ENCODE results near the gene TMC1. TPM values are rescaled to one million over a fixed set of nuclear protein-coding genes. Genes with fewer than 3 reads are reported as not detected.

Gene TMC1
- polyA plus RNA-seq, 4 donors = 0.12 to 0.25 TPM; not detected in 2

DNA sequence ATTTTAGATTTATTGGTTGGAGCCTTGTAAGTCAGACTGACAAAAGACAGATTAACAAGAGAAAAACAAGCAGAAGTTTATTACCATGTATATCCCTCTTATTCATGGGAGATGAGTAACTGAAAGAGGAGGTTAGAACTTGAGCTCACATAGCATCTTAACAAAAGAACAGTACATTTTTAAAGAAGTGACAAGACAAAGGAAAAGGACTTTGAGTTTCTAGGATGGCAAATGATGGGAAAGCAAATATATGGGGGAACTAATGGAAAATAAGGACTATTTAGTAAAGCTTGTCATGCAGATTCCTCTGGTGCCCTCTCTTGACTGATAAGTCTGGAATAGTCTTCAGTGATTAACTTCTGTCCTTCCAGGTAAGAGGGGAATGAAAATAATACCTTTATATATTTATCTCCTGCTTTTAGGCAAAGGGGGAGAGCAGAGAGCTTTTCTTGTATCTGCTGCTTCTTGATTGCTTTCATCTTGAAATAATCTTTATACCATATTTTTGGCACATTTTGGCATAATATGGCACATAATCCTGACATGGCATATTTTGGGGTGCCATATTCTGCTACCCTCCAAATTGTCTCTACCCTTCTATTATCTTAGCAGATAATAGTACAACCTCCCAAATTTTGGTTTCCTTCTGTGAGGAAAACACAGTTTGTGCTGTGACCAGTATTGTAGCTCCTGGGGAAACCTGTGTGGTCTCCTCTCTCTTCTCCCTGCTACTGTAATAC, 206.8 kb downstream of the TMC1 start:
- no peaks in the 10 kb centered on the region for H3K36me3 ChIP-seq (ENCODE audit: control insufficient read depth in 3 of 3, insufficient read depth in 2 of 3, low read depth in 1 of 3, low read length in 3 of 3)
- DNase-seq (no peak), FAIRE-seq (no peak)
- no peak overlapping the region for H3K4me3 ChIP-seq (ENCODE audit: low read depth in 1 of 3, low read length in 3 of 3)
- no peaks in the 10 kb centered on the region for H3K4me1 ChIP-seq (ENCODE audit: control insufficient read depth in 3 of 3, insufficient read depth in 2 of 3, low read depth in 1 of 3, low read length in 2 of 3)
- no peak overlapping the region for H3K27ac ChIP-seq (ENCODE audit: low read depth in 1 of 3, low read length in 2 of 3)
- H3K27me3 ChIP-seq (ENCODE audit: control insufficient read depth in 3 of 3, insufficient read depth in 3 of 3, low read length in 3 of 3) = no peaks in the 10 kb centered on the region
- H3K9me3 ChIP-seq (ENCODE audit: control insufficient read depth in 2 of 2, insufficient read depth in 1 of 2, low read depth in 1 of 2, low read length in 1 of 2) = no peaks in the 10 kb centered on the region

- Histone ChIP-seq H3K27me3 (ENCODE audit: control insufficient read depth in 3 of 3, insufficient read depth in 3 of 3, low read length in 3 of 3) (no peaks in the 10 kb centered on the region), H3K36me3 (ENCODE audit: control insufficient read depth in 3 of 3, insufficient read depth in 2 of 3, low read depth in 1 of 3, low read length in 3 of 3) (no peaks in the 10 kb centered on the region), H3K9me3 (ENCODE audit: control insufficient read depth in 2 of 2, insufficient read depth in 1 of 2, low read depth in 1 of 2, low read length in 1 of 2) (no peaks in the 10 kb centered on the region), H3K4me1 (ENCODE audit: control insufficient read depth in 3 of 3, insufficient read depth in 2 of 3, low read depth in 1 of 3, low read length in 2 of 3) (no peaks in the 10 kb centered on the region), H3K4me3 (ENCODE audit: low read depth in 1 of 3, low read length in 3 of 3) (no peak overlapping the region), H3K27ac (ENCODE audit: low read depth in 1 of 3, low read length in 2 of 3) (no peak overlapping the region)
- DNase-seq = no peak
- no peak for FAIRE-seq
Measured at GRCh38 chr9:72733895-72734294, 212.5 kb downstream of the TMC1 start.

GRCh38 chr9:72734631-72735030, 213.2 kb downstream of the TMC1 start:
- H3K27me3 ChIP-seq (ENCODE audit: control insufficient read depth in 3 of 3, insufficient read depth in 3 of 3, low read length in 3 of 3) = no peaks in the 10 kb centered on the region
- WGBS, 3 donors = 54 to 71% (median 69%) methylated on average over 1 of the region's 1 CpG
- FAIRE-seq = no peak

DNA sequence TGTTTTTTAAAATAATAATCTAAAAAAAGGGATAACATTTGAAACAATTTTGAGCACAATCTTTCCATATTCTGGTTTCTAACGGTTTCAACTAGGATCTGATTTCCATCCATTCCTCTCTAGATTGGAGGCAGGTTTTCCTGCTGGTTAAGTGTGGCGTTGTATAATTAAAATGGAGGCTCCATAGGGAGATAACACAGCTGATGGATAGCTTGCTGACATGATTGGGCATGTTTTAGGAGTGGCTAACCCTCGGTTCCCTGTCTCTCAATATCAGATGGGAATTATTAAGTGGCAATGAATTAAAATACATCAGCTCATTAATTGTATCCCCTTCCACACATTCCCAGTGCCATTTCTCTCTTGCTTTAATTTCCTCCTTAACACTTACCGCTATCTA, 222.4 kb downstream of the TMC1 start:
- no peak for DNase-seq
- no peaks in the 10 kb centered on the region for H3K9me3 ChIP-seq (ENCODE audit: control insufficient read depth in 2 of 2, insufficient read depth in 1 of 2, low read depth in 1 of 2, low read length in 1 of 2)
- peaks cover 0 to 7% (median 0%) of the 10 kb centered on the region in 3 donors for H3K4me1 ChIP-seq (ENCODE audit: control insufficient read depth in 3 of 3, insufficient read depth in 2 of 3, low read depth in 1 of 3, low read length in 2 of 3)
- no peaks in the 10 kb centered on the region for H3K36me3 ChIP-seq (ENCODE audit: control insufficient read depth in 3 of 3, insufficient read depth in 2 of 3, low read depth in 1 of 3, low read length in 3 of 3)
- WGBS, 3 donors = 73 to 92% (median 80%) methylated on average over 4 of the region's 4 CpGs
- no peaks in the 10 kb centered on the region for H3K27me3 ChIP-seq (ENCODE audit: control insufficient read depth in 3 of 3, insufficient read depth in 3 of 3, low read length in 3 of 3)
- H3K27ac ChIP-seq (ENCODE audit: low read depth in 1 of 3, low read length in 2 of 3) = no peak overlapping the region
- H3K4me3 ChIP-seq (ENCODE audit: low read depth in 1 of 3, low read length in 3 of 3) = no peak overlapping the region
- no peak for FAIRE-seq

More at GRCh38 chr9:72734631-72735030, 213.2 kb downstream of the TMC1 start:
- H3K27ac ChIP-seq (ENCODE audit: low read depth in 1 of 3, low read length in 2 of 3) = no peak overlapping the region
- H3K9me3 ChIP-seq (ENCODE audit: control insufficient read depth in 2 of 2, insufficient read depth in 1 of 2, low read depth in 1 of 2, low read length in 1 of 2) = no peaks in the 10 kb centered on the region
- H3K36me3 ChIP-seq (ENCODE audit: control insufficient read depth in 3 of 3, insufficient read depth in 2 of 3, low read depth in 1 of 3, low read length in 3 of 3) = no peaks in the 10 kb centered on the region
- no peaks in the 10 kb centered on the region for H3K4me1 ChIP-seq (ENCODE audit: control insufficient read depth in 3 of 3, insufficient read depth in 2 of 3, low read depth in 1 of 3, low read length in 2 of 3)
- peak in 1 of 2 donors; percentile 5 for DNase-seq
- H3K4me3 ChIP-seq (ENCODE audit: low read depth in 1 of 3, low read length in 3 of 3) = no peak overlapping the region

DNA sequence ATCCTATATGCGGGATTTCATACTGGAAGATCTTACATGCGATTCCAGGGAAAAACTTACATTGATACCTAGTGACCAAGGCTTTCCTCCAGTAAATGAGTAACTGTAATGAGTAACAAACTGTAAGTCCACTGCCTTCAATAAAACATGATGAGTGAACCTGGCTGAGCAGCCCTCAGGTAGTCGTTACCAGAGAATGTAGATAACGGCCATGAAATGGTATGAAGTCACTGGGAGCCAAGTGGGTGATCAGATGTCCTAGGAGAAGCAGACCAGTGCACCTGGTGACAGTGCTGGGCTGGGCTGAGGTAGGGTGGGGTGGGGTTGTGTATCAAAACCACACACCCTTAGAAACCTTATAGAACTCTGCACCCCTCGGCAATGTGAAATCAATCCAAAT, 227.9 kb downstream of the TMC1 start:
- no peak for FAIRE-seq
- Histone ChIP-seq H3K27me3 (ENCODE audit: control insufficient read depth in 3 of 3, insufficient read depth in 3 of 3, low read length in 3 of 3) (no peaks in the 10 kb centered on the region), H3K9me3 (ENCODE audit: control insufficient read depth in 2 of 2, insufficient read depth in 1 of 2, low read depth in 1 of 2, low read length in 1 of 2) (no peaks in the 10 kb centered on the region), H3K27ac (ENCODE audit: low read depth in 1 of 3, low read length in 2 of 3) (peak overlapping the region in 1 of 3 donors; percentile 75), H3K4me3 (ENCODE audit: low read depth in 1 of 3, low read length in 3 of 3) (no peak overlapping the region), H3K36me3 (ENCODE audit: control insufficient read depth in 3 of 3, insufficient read depth in 2 of 3, low read depth in 1 of 3, low read length in 3 of 3) (no peaks in the 10 kb centered on the region), H3K4me1 (ENCODE audit: control insufficient read depth in 3 of 3, insufficient read depth in 2 of 3, low read depth in 1 of 3, low read length in 2 of 3) (peaks cover 0 to 14% (median 0%) of the 10 kb centered on the region in 3 donors)
- peak; percentile 74 to 82 for DNase-seq
- 27 to 63% (median 50%) methylated on average over 5 of the region's 5 CpGs for WGBS, 3 donors

GRCh38 chr9:72751541-72751940, 230.1 kb downstream of the TMC1 start:
- Histone ChIP-seq H3K4me1 (ENCODE audit: control insufficient read depth in 3 of 3, insufficient read depth in 2 of 3, low read depth in 1 of 3, low read length in 2 of 3) (peaks cover 0 to 14% (median 0%) of the 10 kb centered on the region in 3 donors), H3K36me3 (ENCODE audit: control insufficient read depth in 3 of 3, insufficient read depth in 2 of 3, low read depth in 1 of 3, low read length in 3 of 3) (no peaks in the 10 kb centered on the region), H3K27ac (ENCODE audit: low read depth in 1 of 3, low read length in 2 of 3) (no peak overlapping the region), H3K27me3 (ENCODE audit: control insufficient read depth in 3 of 3, insufficient read depth in 3 of 3, low read length in 3 of 3) (no peaks in the 10 kb centered on the region), H3K4me3 (ENCODE audit: low read depth in 1 of 3, low read length in 3 of 3) (no peak overlapping the region), H3K9me3 (ENCODE audit: control insufficient read depth in 2 of 2, insufficient read depth in 1 of 2, low read depth in 1 of 2, low read length in 1 of 2) (no peaks in the 10 kb centered on the region)
- FAIRE-seq (no peak), DNase-seq (no peak)
- WGBS, 3 donors = 77 to 83% (median 80%) methylated on average over 1 of the region's 1 CpG

- Histone ChIP-seq H3K27me3 (ENCODE audit: control insufficient read depth in 3 of 3, insufficient read depth in 3 of 3, low read length in 3 of 3) (no peaks in the 10 kb centered on the region), H3K9me3 (ENCODE audit: control insufficient read depth in 2 of 2, insufficient read depth in 1 of 2, low read depth in 1 of 2, low read length in 1 of 2) (no peaks in the 10 kb centered on the region), H3K36me3 (ENCODE audit: control insufficient read depth in 3 of 3, insufficient read depth in 2 of 3, low read depth in 1 of 3, low read length in 3 of 3) (no peaks in the 10 kb centered on the region), H3K4me3 (ENCODE audit: low read depth in 1 of 3, low read length in 3 of 3) (no peak overlapping the region), H3K4me1 (ENCODE audit: control insufficient read depth in 3 of 3, insufficient read depth in 2 of 3, low read depth in 1 of 3, low read length in 2 of 3) (peaks cover 0 to 14% (median 0%) of the 10 kb centered on the region in 3 donors), H3K27ac (ENCODE audit: low read depth in 1 of 3, low read length in 2 of 3) (peak overlapping the region in 1 of 3 donors; percentile 51)
- 43 to 65% (median 53%) methylated on average over 8 of the region's 8 CpGs for WGBS, 3 donors
- DNase-seq (peak; percentile 29 to 38), FAIRE-seq (no peak)
Measured at GRCh38 chr9:72753266-72753893, 232.0 kb downstream of the TMC1 start.

DNA sequence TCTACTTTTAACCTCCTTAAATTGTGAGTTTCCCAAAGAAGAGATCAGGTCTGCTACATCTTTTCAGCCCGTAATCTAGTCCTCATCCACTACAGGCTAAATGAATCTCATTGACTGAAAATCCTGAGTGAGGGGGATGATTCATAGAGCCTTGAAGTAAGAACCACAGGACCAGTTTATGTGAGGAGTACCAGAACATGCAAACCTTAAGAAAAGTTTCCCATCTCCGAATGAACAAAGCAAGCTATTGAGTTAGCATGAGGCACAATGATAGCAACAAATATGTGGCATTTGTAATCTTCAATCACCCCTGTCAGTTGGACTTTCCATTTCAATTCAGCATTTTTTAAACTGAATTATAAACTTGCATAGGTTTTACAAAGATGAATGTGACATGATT, 234.4 kb downstream of the TMC1 start:
- H3K4me1 ChIP-seq (ENCODE audit: control insufficient read depth in 3 of 3, insufficient read depth in 2 of 3, low read depth in 1 of 3, low read length in 2 of 3) = peaks cover 0 to 7% (median 0%) of the 10 kb centered on the region in 3 donors
- H3K27me3 ChIP-seq (ENCODE audit: control insufficient read depth in 3 of 3, insufficient read depth in 3 of 3, low read length in 3 of 3) = no peaks in the 10 kb centered on the region
- no peak for FAIRE-seq
- no peaks in the 10 kb centered on the region for H3K9me3 ChIP-seq (ENCODE audit: control insufficient read depth in 2 of 2, insufficient read depth in 1 of 2, low read depth in 1 of 2, low read length in 1 of 2)
- H3K4me3 ChIP-seq (ENCODE audit: low read depth in 1 of 3, low read length in 3 of 3) = no peak overlapping the region
- WGBS, 3 donors = 86 to 91% (median 87%) methylated on average over 2 of the region's 2 CpGs
- H3K36me3 ChIP-seq (ENCODE audit: control insufficient read depth in 3 of 3, insufficient read depth in 2 of 3, low read depth in 1 of 3, low read length in 3 of 3) = no peaks in the 10 kb centered on the region
- DNase-seq = no peak
- H3K27ac ChIP-seq (ENCODE audit: low read depth in 1 of 3, low read length in 2 of 3) = no peak overlapping the region
